HTERT RPE-1 (cell line): Measurements from ENCODE around the gene PSTPIP1.

Experiments used
- in situ Hi-C: fragments of 300-500 bp; cut with MboI; formaldehyde crosslinking; loops from 4 replicates; pipeline ENCODE4 v1.14.3; 2020; ENCODE audit warnings: low sequenced_read_pairs

The PSTPIP1 gene

GRCh38 chr15:76978522-76979330 is 16.2 kb upstream of the PSTPIP1 start:
- in situ Hi-C loops = no loop called here

- in situ Hi-C loops = no loop called here
These were observed 15.5 kb upstream of the PSTPIP1 start for GRCh38 chr15:76979331-76979925.

GRCh38 chr15:76979996-76980520 is 14.9 kb upstream of the PSTPIP1 start:
- in situ Hi-C loops = no loop called here

GRCh38 chr15:76982356-76982755 is 12.6 kb upstream of the PSTPIP1 start:
- in situ Hi-C loops = no loop called here

- in situ Hi-C loops = no loop called here
These were observed 12.2 kb upstream of the PSTPIP1 start for GRCh38 chr15:76982756-76983155.

- in situ Hi-C loops = no loop called here
These were observed 11.1 kb upstream of the PSTPIP1 start for GRCh38 chr15:76983590-76984375.

- in situ Hi-C loops = no loop called here
These were observed 8.2 kb upstream of the PSTPIP1 start for GRCh38 chr15:76986743-76987142.

- in situ Hi-C loops = no loop called here
These were observed 7.7 kb upstream of the PSTPIP1 start for GRCh38 chr15:76987276-76987675.

- in situ Hi-C loops = no loop called here
These were observed 6.7 kb upstream of the PSTPIP1 start for GRCh38 chr15:76987896-76988860.

GRCh38 chr15:76988867-76989780 is 5.8 kb upstream of the PSTPIP1 start:
- in situ Hi-C loops = no loop called here

- in situ Hi-C loops = no loop called here
These were observed 3.9 kb upstream of the PSTPIP1 start for GRCh38 chr15:76991048-76991447.

- in situ Hi-C loops = no loop called here
These were observed 2.9 kb upstream of the PSTPIP1 start for GRCh38 chr15:76991741-76992645.

GRCh38 chr15:76993114-76993725 is 1.7 kb upstream of the PSTPIP1 start:
- in situ Hi-C loops = no loop called here

- in situ Hi-C loops = no loop called here
These were observed 925 bp upstream of the PSTPIP1 start for GRCh38 chr15:76994001-76994400.

GRCh38 chr15:76994496-76994895 is 430 bp upstream of the PSTPIP1 start:
- in situ Hi-C loops = no loop called here

GRCh38 chr15:76996076-76996525 is 1.2 kb downstream of the PSTPIP1 start:
- in situ Hi-C loops = no loop called here

GRCh38 chr15:76996526-76997401 is 1.8 kb downstream of the PSTPIP1 start:
- in situ Hi-C loops = no loop called here
